ENCODE results near the gene ZNF333.
"Not testable (repeated sequence)": the region's sequence is repeated elsewhere in the genome, so short reads cannot be mapped to it uniquely, and the experiment has no call there.

Gene ZNF333

GRCh38 chr19:14767466-14767971 lies 77.7 kb downstream of the ZNF333 start:
- H3K27ac ChIP-seq, result no peak overlapping the region
- TF ChIP-seq CTCF (conservative IDR thresholded peaks at IDR 0.05) (no peak), ZFX (IDR thresholded peaks at IDR 0.05) (no peak)

GRCh38 chr19:14768001-14768400 lies 78.2 kb downstream of the ZNF333 start:
- TF ChIP-seq ZFX (IDR thresholded peaks at IDR 0.05), result no peak
- TF ChIP-seq CTCF (conservative IDR thresholded peaks at IDR 0.05), result no peak
- H3K27ac ChIP-seq, result no peak overlapping the region

- H3K27ac ChIP-seq, result no peak overlapping the region
- no peak for TF ChIP-seq ZFX (IDR thresholded peaks at IDR 0.05)
- no peak for TF ChIP-seq CTCF (conservative IDR thresholded peaks at IDR 0.05)
These were observed 79.4 kb downstream of the ZNF333 start for GRCh38 chr19:14769201-14769600.

- H3K27ac ChIP-seq, result no peak overlapping the region
- no peak for TF ChIP-seq ZFX (IDR thresholded peaks at IDR 0.05)
- no peak for TF ChIP-seq CTCF (conservative IDR thresholded peaks at IDR 0.05)
These were observed 80.3 kb downstream of the ZNF333 start for GRCh38 chr19:14770136-14770535.

GRCh38 chr19:14770944-14771839 lies 81.3 kb downstream of the ZNF333 start:
- TF ChIP-seq ZFX (IDR thresholded peaks at IDR 0.05) (no peak), CTCF (conservative IDR thresholded peaks at IDR 0.05) (no peak)
- H3K27ac ChIP-seq, result no peak overlapping the region

GRCh38 chr19:14772467-14772866 lies 82.6 kb downstream of the ZNF333 start:
- TF ChIP-seq ZFX (IDR thresholded peaks at IDR 0.05) (no peak), CTCF (conservative IDR thresholded peaks at IDR 0.05) (no peak)
- H3K27ac ChIP-seq, result no peak overlapping the region

GRCh38 chr19:14772995-14773394 lies 83.1 kb downstream of the ZNF333 start:
- TF ChIP-seq CTCF (conservative IDR thresholded peaks at IDR 0.05), result no peak
- TF ChIP-seq ZFX (IDR thresholded peaks at IDR 0.05), result no peak
- H3K27ac ChIP-seq, result no peak overlapping the region

GRCh38 chr19:14773722-14774121 lies 83.9 kb downstream of the ZNF333 start:
- not testable (repeated sequence) for H3K27ac ChIP-seq
